HEK293 (cell line): ENCODE measurements around the gene VEPH1.

Experiments used
- CTCF ChIA-PET: fragments of 350-600 bp; formaldehyde crosslinking; extraction: SDS; loops from one replicate; lab custom pipeline; 2021; ENCODE audit warnings: antibody characterized with exemption; lab: Yijun Ruan, JAX
- POLR2A ChIA-PET: fragments of 300-600 bp; formaldehyde crosslinking; extraction: SDS; loops from one replicate; lab custom pipeline; 2020; ENCODE audit warnings: antibody characterized with exemption, inconsistent platforms; lab: Yijun Ruan, JAX
- H3K27ac ChIP-seq: fragments of 200-500 bp; sonication (Bioruptor generic); 2 replicates; pipeline ENCODE4 v1.5.1; 2014; ENCODE audit warnings: low read depth, low read length, control low read depth, inconsistent platforms; ENCODE audit errors: extremely low read depth
- H3K36me3 ChIP-seq, 2 experiments: fragments of 200-500 bp in 1 of 2; sonication (Bioruptor generic) in 1 of 2; 1 replicate in 1 of 2; 2 replicates in 1 of 2; pipeline ENCODE4 v1.5.1; 2014 to 2017; ENCODE audit warnings: inconsistent platforms in 2 of 2, low read length in 2 of 2; ENCODE audit not compliant: control insufficient read depth in 2 of 2, insufficient read depth in 1 of 2
- H3K4me1 ChIP-seq: fragments of 200-500 bp; sonication (Bioruptor generic); 2 replicates; pipeline ENCODE4 v1.5.1; 2014; ENCODE audit warnings: mild to moderate bottlenecking, low read length, inconsistent platforms; ENCODE audit not compliant: control insufficient read depth, insufficient read depth
- H3K4me3 ChIP-seq: 2 replicates; pipeline ENCODE4 v1.5.1; 2011; ENCODE audit warnings: low read depth, mild to moderate bottlenecking, control low read depth, low read length, moderate library complexity
- H3K9me3 ChIP-seq: fragments of 200-500 bp; sonication (Bioruptor generic); 2 replicates; pipeline ENCODE4 v1.5.1; 2014; ENCODE audit warnings: low read depth, low read length, inconsistent platforms; ENCODE audit not compliant: control insufficient read depth, insufficient read depth
- CTCF ChIP-seq: fragments of 450-650 bp; formaldehyde crosslinking; IDR thresholded peaks from 2 replicates; pipeline ENCODE4 v1.5.1; 2016; ENCODE audit warnings: missing biosample characterization, missing genetic modification characterization
- HOXC10 ChIP-seq: sonication (generic); formaldehyde crosslinking; IDR thresholded peaks from 2 replicates; pipeline ENCODE4 v1.8.1; 2023; ENCODE audit warnings: mild to moderate bottlenecking, missing genetic modification reagents
- KLF9 ChIP-seq: fragments of 450-650 bp; formaldehyde crosslinking; IDR thresholded peaks from 2 replicates; pipeline ENCODE4 v1.5.1; 2016; ENCODE audit warnings: missing biosample characterization, missing genetic modification characterization, low read depth
- PRDM10 ChIP-seq: fragments of 450-650 bp; formaldehyde crosslinking; IDR thresholded peaks from 2 replicates; pipeline ENCODE4 v1.5.1; 2016; ENCODE audit warnings: missing biosample characterization, missing genetic modification characterization
- PRDM6 ChIP-seq: fragments of 450-650 bp; formaldehyde crosslinking; IDR thresholded peaks from 2 replicates; pipeline ENCODE4 v1.5.1; 2017; ENCODE audit warnings: missing biosample characterization, missing genetic modification characterization
- ZBTB21 ChIP-seq: fragments of 450-650 bp; formaldehyde crosslinking; IDR thresholded peaks from 2 replicates; pipeline ENCODE4 v1.5.1; 2017; ENCODE audit warnings: missing biosample characterization, missing genetic modification characterization
- ZNF132 ChIP-seq: fragments of 450-650 bp; formaldehyde crosslinking; IDR thresholded peaks from 2 replicates; pipeline ENCODE4 v1.5.1; 2017; ENCODE audit warnings: missing biosample characterization, missing genetic modification characterization, borderline replicate concordance
- ZNF133 ChIP-seq: fragments of 450-650 bp; formaldehyde crosslinking; IDR thresholded peaks from 2 replicates; pipeline ENCODE4 v1.5.1; 2016; ENCODE audit warnings: missing biosample characterization, missing genetic modification characterization
- ZNF148 ChIP-seq: fragments of 450-650 bp; formaldehyde crosslinking; IDR thresholded peaks from 2 replicates; pipeline ENCODE4 v1.5.0; 2017; ENCODE audit warnings: missing biosample characterization, missing genetic modification characterization, borderline replicate concordance
- ZNF16 ChIP-seq: fragments of 450-650 bp; formaldehyde crosslinking; IDR thresholded peaks from 2 replicates; pipeline ENCODE4 v1.5.1; 2016; ENCODE audit warnings: low read depth, missing biosample characterization, missing genetic modification characterization
- ZNF175 ChIP-seq: fragments of 450-650 bp; formaldehyde crosslinking; IDR thresholded peaks from 2 replicates; pipeline ENCODE4 v1.5.1; 2016; ENCODE audit warnings: missing biosample characterization, missing genetic modification characterization
- ZNF202 ChIP-seq: fragments of 450-650 bp; formaldehyde crosslinking; IDR thresholded peaks from 2 replicates; pipeline ENCODE4 v1.5.1; 2016; ENCODE audit warnings: missing biosample characterization, missing genetic modification characterization, borderline replicate concordance
- ZNF239 ChIP-seq: fragments of 450-650 bp; formaldehyde crosslinking; IDR thresholded peaks from 2 replicates; pipeline ENCODE4 v1.5.1; 2016; ENCODE audit warnings: missing biosample characterization, missing genetic modification characterization
- ZNF24 ChIP-seq: fragments of 450-650 bp; formaldehyde crosslinking; IDR thresholded peaks from 2 replicates; pipeline ENCODE4 v1.5.1; 2016; ENCODE audit warnings: missing biosample characterization, missing genetic modification characterization
- ZNF324 ChIP-seq: fragments of 450-650 bp; formaldehyde crosslinking; IDR thresholded peaks from 2 replicates; pipeline ENCODE4 v1.5.1; 2016; ENCODE audit warnings: missing biosample characterization, missing genetic modification characterization
- ZNF335 ChIP-seq: fragments of 450-650 bp; formaldehyde crosslinking; conservative IDR thresholded peaks from 2 replicates; pipeline ENCODE4 v1.5.1; 2016; ENCODE audit warnings: missing biosample characterization, missing genetic modification characterization
- ZNF473 ChIP-seq: fragments of 450-650 bp; formaldehyde crosslinking; IDR thresholded peaks from 2 replicates; pipeline ENCODE4 v1.5.1; 2017; ENCODE audit warnings: missing biosample characterization, missing genetic modification characterization
- ZNF510 ChIP-seq: fragments of 450-650 bp; formaldehyde crosslinking; IDR thresholded peaks from 2 replicates; pipeline ENCODE4 v1.5.1; 2018; ENCODE audit warnings: mild to moderate bottlenecking, missing genetic modification characterization, missing biosample characterization; ENCODE audit not compliant: insufficient replicate concordance
- ZNF626 ChIP-seq: fragments of 450-650 bp; sonication (Bioruptor Pico); formaldehyde crosslinking; IDR thresholded peaks from 2 replicates; pipeline ENCODE4 v1.5.1; 2018; ENCODE audit warnings: missing biosample characterization, missing genetic modification characterization, inconsistent platforms
- ZNF777 ChIP-seq: fragments of 450-650 bp; formaldehyde crosslinking; IDR thresholded peaks from 2 replicates; pipeline ENCODE4 v1.5.1; 2017; ENCODE audit warnings: missing biosample characterization, missing genetic modification characterization, borderline replicate concordance
- ZXDB ChIP-seq: fragments of 450-650 bp; formaldehyde crosslinking; IDR thresholded peaks from 2 replicates; pipeline ENCODE4 v1.5.1; 2016; ENCODE audit warnings: missing biosample characterization, missing genetic modification characterization

Gene VEPH1

GRCh38 chr3:157300094-157300493 lies 203.1 kb downstream of the VEPH1 start:
- H3K4me1 ChIP-seq, result no peaks in the 10 kb centered on the region
- CTCF ChIA-PET, result no interaction called here
- no peak for TF ChIP-seq ZNF175 (tag by site-specific recombination)
- TF ChIP-seq ZNF148 (tag by site-specific recombination), result no peak
- no peak for TF ChIP-seq ZNF324
- TF ChIP-seq, all 188 proteins: peak for 0
- Histone ChIP-seq H3K9me3 (no peaks in the 10 kb centered on the region), H3K4me3 (no peak overlapping the region), H3K36me3 (no peaks in the 10 kb centered on the region), H3K27ac (no peak overlapping the region)
- POLR2A ChIA-PET, result interaction anchor here (0.6 kb wide), 1 partner anchor 1059 kb away, joined by 4 read pairs; no protein-coding TSS in a partner anchor

GRCh38 chr3:157297328-157297915 lies 205.8 kb downstream of the VEPH1 start:
- Histone ChIP-seq H3K36me3 (no peaks in the 10 kb centered on the region), H3K9me3 (no peaks in the 10 kb centered on the region), H3K27ac (no peak overlapping the region), H3K4me3 (no peak overlapping the region), H3K4me1 (no peaks in the 10 kb centered on the region)
- ChIA-PET POLR2A (no interaction called here), CTCF (no interaction called here)
- TF ChIP-seq ZXDB (no peak), ZNF202 (no peak), ZNF16 (no peak), ZNF777 (tag by site-specific recombination) (no peak), HOXC10 (CRISPR knock-in tag) (no peak), ZNF132 (tag by site-specific recombination) (no peak)

- POLR2A ChIA-PET, result no interaction called here
- Histone ChIP-seq H3K4me1 (no peaks in the 10 kb centered on the region), H3K27ac (no peak overlapping the region), H3K9me3 (no peaks in the 10 kb centered on the region), H3K36me3 (no peaks in the 10 kb centered on the region), H3K4me3 (no peak overlapping the region)
- CTCF ChIA-PET, result interaction anchor here (0.6 to 0.8 kb wide), 2 partner anchors 13 to 198 kb away, joined by 3 read pairs; no protein-coding TSS in a partner anchor
- TF ChIP-seq PRDM6 (tag by site-specific recombination), result no peak
- TF ChIP-seq ZNF239 (tag by site-specific recombination), result no peak
- TF ChIP-seq ZNF133 (tag by site-specific recombination), result no peak
- no peak for TF ChIP-seq ZNF24 (tag by site-specific recombination)
- TF ChIP-seq ZNF335 (tag by site-specific recombination), result no peak
- no peak for TF ChIP-seq PRDM10 (tag by site-specific recombination)
- TF ChIP-seq ZNF510 (tag by site-specific recombination), result no peak
- no peak for TF ChIP-seq ZNF626 (tag by site-specific recombination)
- TF ChIP-seq CTCF, result no peak
- no peak for TF ChIP-seq KLF9 (tag by site-specific recombination)
- TF ChIP-seq ZBTB21 (tag by site-specific recombination), result no peak
- TF ChIP-seq ZNF473 (tag by site-specific recombination), result no peak
Observed at GRCh38 chr3:157294953-157295352, 208.3 kb downstream of the VEPH1 start.
